Cardiac atrium fibroblast (primary cell): ENCODE data around the gene AK1. TPM values are rescaled to one million over a fixed set of nuclear protein-coding genes. Genes with fewer than 3 reads are reported as not detected.

Source experiments
- total RNA-seq: library from RNA; depleted of rRNA; stranded (reverse); fragments of >200 nt; gene quantifications from 2 replicates; pipeline ENCODE4 v1.2.3, GENCODE V29; 2015

The AK1 gene, protein sequence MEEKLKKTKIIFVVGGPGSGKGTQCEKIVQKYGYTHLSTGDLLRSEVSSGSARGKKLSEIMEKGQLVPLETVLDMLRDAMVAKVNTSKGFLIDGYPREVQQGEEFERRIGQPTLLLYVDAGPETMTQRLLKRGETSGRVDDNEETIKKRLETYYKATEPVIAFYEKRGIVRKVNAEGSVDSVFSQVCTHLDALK
- 91.3 and 105 TPM in 2 replicates for total RNA-seq

DNA sequence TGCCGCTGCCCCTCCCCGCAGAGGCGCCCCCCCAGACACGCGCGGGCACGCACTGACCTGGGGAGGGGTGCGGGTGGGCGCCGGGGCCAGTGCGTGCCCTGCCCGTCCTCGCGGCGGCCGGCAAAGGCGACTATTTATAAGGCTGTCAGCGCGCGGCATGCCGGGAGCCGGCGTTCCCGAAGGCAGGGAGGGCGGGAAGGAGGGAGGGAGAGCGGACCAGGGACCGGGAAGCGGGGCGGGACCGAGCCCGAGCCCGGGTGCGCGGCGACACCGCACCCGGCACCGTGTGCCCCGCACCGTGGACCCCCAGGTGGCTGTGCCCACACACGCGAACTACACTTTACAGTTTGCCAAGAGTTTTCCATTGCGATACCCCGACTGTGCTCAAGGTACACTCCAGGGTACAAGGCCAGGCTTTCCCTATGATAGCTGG, at the start of gene AK1:
AK1 (minus strand) TSS at position 110 of the 433 bp plus-strand sequence. CDS start 3,058 bp downstream, outside the sequence.

DNA sequence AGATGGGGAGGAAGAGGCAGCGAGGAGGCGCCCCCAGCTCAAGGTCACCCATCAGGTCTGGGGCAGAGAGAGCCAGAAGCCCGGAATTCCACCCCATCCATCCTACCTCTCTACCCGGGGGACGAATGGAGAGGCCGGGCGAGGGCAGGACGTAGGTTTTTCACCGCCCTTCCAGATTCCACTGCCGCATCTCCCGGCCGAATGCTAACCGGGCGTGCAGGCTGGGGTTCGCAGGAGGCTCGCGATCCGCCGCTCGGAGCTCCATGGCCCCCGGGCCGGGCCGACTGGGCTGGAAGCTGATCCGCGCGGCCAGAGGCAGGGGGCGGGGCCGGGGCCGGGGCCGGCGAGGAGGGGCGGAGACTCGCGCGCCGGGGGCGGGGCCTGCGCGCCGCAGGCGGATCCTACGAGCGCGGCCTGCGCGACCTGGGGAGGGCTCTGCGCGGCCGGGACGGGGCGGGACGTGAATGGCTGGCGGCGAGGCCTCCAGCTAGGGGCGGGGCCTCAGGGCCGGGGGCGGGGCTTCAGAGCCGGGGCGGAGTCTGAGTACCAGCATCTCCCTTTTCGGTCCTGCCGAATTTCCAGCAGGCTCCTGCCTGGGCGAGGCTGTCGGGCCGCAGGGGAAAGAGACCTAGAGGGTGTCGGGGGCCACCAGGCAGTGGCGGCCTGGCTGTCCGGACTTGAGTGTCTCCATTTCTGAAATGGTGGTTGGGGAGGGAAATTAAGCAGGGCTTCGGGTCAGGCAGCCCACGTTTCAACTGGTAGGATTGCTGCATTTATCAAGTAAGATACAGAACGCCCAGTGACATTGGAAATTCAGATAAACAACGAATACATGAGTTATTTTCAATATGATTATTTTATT, 39.5 kb upstream of the AK1 start, which contains the start of gene ST6GALNAC4:
ST6GALNAC4 (minus strand) TSS at position 322 of the 862 bp plus-strand sequence. CDS start 622 bp downstream, outside the sequence.

DNA sequence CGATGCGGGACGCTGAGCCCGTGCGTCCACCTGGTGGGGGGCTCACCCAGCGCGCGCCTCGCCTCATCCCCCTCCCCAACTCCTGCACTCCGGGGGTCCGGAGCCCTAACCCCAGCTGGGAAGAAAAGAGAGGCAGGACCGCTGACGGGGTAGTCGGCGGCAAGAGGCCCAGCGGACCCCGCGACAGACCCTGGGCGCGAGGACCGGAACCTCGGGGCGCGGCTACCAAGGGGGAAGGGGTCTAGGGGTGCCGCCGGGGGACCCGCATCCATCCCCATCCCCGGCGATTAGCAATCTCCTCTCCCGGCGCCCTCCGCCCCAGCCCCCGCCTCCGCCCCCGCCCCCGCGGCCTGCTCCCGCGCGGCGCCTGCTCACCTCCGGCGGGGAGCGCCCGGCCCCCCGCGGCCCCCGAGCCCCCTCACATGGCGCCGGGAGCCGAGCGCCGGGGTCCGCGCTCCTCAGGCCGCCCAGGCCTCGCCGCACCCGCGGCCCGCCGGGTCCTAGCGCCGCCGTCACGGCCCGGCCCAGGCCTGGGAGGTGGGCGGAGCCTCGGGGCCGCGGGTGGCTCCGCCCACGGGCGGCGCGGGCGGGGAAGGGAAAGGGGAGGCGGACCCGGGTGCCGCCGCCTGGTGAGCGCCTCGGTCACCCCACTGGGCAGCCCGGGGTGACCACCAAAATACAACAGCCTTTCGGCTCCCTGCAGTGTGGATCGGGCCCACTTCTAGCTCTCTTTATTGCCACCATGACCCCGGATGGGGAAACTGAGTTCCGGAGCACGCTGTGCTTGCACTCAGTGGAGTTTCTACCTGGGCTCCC, 21.9 kb upstream of the AK1 start, which contains the start of gene ST6GALNAC6:
ST6GALNAC6 (minus strand) TSS at position 476 of the 816 bp plus-strand sequence. CDS start 1,622 bp downstream, outside the sequence.

DNA sequence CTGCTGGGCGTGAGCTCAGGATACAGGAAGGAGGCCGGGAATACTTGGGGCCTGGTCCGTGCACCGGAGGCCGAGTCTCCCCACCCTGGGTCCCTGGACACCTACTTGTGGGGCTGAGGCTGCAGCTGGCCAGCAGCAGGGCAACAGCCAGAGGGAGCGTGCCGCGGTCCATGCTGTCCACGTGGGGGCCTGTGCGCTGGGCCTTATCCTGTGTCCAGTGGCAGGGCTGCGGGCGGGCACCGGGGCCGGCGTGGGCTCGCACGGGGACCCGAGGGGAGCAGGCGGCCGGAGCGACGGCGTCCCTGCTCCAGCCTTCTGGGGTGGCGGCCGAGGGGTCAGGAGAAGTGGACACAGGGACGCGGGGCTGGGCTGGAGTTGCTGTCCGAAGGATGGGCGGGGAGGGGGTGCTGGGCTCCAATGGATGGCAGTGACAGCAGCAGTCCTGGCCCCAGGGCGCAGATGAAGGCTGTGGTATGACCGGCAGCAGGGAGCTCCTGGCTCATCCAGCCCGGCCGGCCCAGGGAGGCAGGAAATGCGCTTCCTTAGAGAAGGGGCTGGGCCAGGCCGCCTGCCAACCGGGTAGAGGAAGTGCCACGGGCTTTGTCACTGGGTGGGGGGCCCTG, 23.2 kb downstream of the AK1 start, which contains the start of gene ENG:
ENG (minus strand) TSS at position 475 of the 623 bp plus-strand sequence; CDS start at position 172, 303 bp downstream.

Other genes with a start within 250 kb of the AK1 start
- not detected in 2 replicates for gene CFAP157, start 170.7 kb downstream of the AK1 start, total RNA-seq
- gene PTRH1, start 162.0 kb downstream of the AK1 start, total RNA-seq, result 24.6 and 39.2 TPM in 2 replicates
- 0.16 TPM in 1 of 2 replicates, not detected in the other for gene TTC16, start 161.6 kb downstream of the AK1 start, total RNA-seq
- 9.4 and 12.5 TPM in 2 replicates for gene TOR2A, start 142.4 kb downstream of the AK1 start, total RNA-seq
- gene SH2D3C, start 99.0 kb downstream of the AK1 start, total RNA-seq, result 2.5 and 2.6 TPM in 2 replicates
- 41.8 and 48.0 TPM in 2 replicates for gene CDK9, start 91.6 kb downstream of the AK1 start, total RNA-seq
- gene FPGS, start 74.8 kb downstream of the AK1 start, total RNA-seq, result 24.9 and 29.3 TPM in 2 replicates
- 570 and 620 TPM in 2 replicates for gene ENG, start 23.0 kb downstream of the AK1 start, total RNA-seq
- gene ST6GALNAC6, start 21.9 kb upstream of the AK1 start, total RNA-seq, result 108 and 138 TPM in 2 replicates
- 66.1 and 73.9 TPM in 2 replicates for gene ST6GALNAC4, start 39.4 kb upstream of the AK1 start, total RNA-seq
- 2.8 and 16.4 TPM in 2 replicates for gene PIP5KL1, start 53.1 kb upstream of the AK1 start, total RNA-seq
- 7.8 and 15.6 TPM in 2 replicates for gene DPM2, start 60.2 kb upstream of the AK1 start, total RNA-seq
- gene EEIG1, start 103.3 kb upstream of the AK1 start, total RNA-seq, result 6.1 and 6.6 TPM in 2 replicates
- gene NAIF1, start 189.6 kb upstream of the AK1 start, total RNA-seq, result 6.5 and 7.3 TPM in 2 replicates
- 16.2 and 20.4 TPM in 2 replicates for gene SLC25A25, start 190.6 kb upstream of the AK1 start, total RNA-seq